HepG2 (cell line): ENCODE results near the gene ZNF620. TPM values are rescaled to one million over a fixed set of nuclear protein-coding genes. Genes with fewer than 3 reads are reported as not detected.

Experiments
- AHR ChIP-seq: IDR thresholded peaks from 2 replicates; pipeline ENCODE4 v1.6.1; 2018; ENCODE audit warnings: missing genetic modification reagents, missing compliant biosample characterization
- CEBPG ChIP-seq: IDR thresholded peaks from 2 replicates; pipeline ENCODE4 v1.6.1; 2016
- POLR2G ChIP-seq: fragments of 200-400 bp; formaldehyde crosslinking; IDR thresholded peaks from 2 replicates; pipeline ENCODE4 v1.6.1; 2018; ENCODE audit warnings: mild to moderate bottlenecking, low read depth, low read length, moderate library complexity
- TBL1XR1 ChIP-seq: fragments of 150-350 bp; IDR thresholded peaks from 2 replicates; pipeline ENCODE4 v1.6.1; 2014; ENCODE audit warnings: borderline replicate concordance, low read length; ENCODE audit not compliant: partially characterized antibody
- ZBTB3 ChIP-seq: sonication (generic); formaldehyde crosslinking; IDR thresholded peaks from 2 replicates; pipeline ENCODE4 v1.4.0; 2020; ENCODE audit warnings: low read depth, mild to moderate bottlenecking, moderate library complexity, missing genetic modification reagents, borderline replicate concordance
- ZFP37 ChIP-seq: sonication (generic); formaldehyde crosslinking; IDR thresholded peaks from 2 replicates; pipeline ENCODE4 v1.4.0; 2020; ENCODE audit warnings: missing genetic modification reagents, borderline replicate concordance
- ZNF558 ChIP-seq: sonication (generic); formaldehyde crosslinking; IDR thresholded peaks from 2 replicates; pipeline ENCODE4 v1.9.0; 2022; ENCODE audit warnings: mild to moderate bottlenecking, missing genetic modification reagents, borderline replicate concordance
- ZNF660 ChIP-seq: sonication (generic); formaldehyde crosslinking; IDR thresholded peaks from 2 replicates; pipeline ENCODE4 v1.5.1; 2020; ENCODE audit warnings: mild to moderate bottlenecking, low read depth, missing genetic modification reagents, borderline replicate concordance
- ZSCAN21 ChIP-seq: sonication (generic); formaldehyde crosslinking; IDR thresholded peaks from 2 replicates; pipeline ENCODE4 v1.8.0; 2022; ENCODE audit warnings: mild to moderate bottlenecking, missing genetic modification reagents, moderate library complexity, borderline replicate concordance
- ZSCAN29 ChIP-seq: sonication (generic); formaldehyde crosslinking; conservative IDR thresholded peaks from 2 replicates; pipeline ENCODE4 v1.4.0; 2020; ENCODE audit warnings: mild to moderate bottlenecking, missing genetic modification reagents
- polyA plus RNA-seq, 8 experiments: library from polyadenylated mRNA; depleted of rRNA in 3 of 8; stranded (reverse) in 7 of 8; unstranded in 1 of 8; fragments of >200 nt; fragmentation: Illumina TruSeq in 4 of 8; extraction: Trizol in 4 of 8; gene quantifications; 2 replicates each; pipeline versions ENCODE4 v1.2.1 to v1.2.3, GENCODE V29; 2011 to 2016; ENCODE audit warnings: low read depth in 4 of 8, missing spikeins in 1 of 8, mixed read lengths in 1 of 8; ENCODE audit not compliant: insufficient read depth in 1 of 8
- total RNA-seq, 5 experiments: library from RNA; depleted of rRNA; stranded (reverse); fragments of >200 nt; fragmentation: Illumina TruSeq; extraction: Trizol; gene quantifications; 2 replicates each; pipeline ENCODE4 v1.2.3, GENCODE V29; 2016; ENCODE audit warnings: low read depth in 1 of 5
- TF ChIP-seq, protein P1 (sequence below): sonication (generic); formaldehyde crosslinking; IDR thresholded peaks from 2 replicates; pipeline ENCODE4 v1.4.0; 2020; ENCODE audit warnings: low read depth, mild to moderate bottlenecking, missing genetic modification reagents
- TF ChIP-seq, protein P2 (sequence below): sonication (generic); formaldehyde crosslinking; IDR thresholded peaks from 2 replicates; pipeline ENCODE4 v1.4.0; 2020; ENCODE audit warnings: mild to moderate bottlenecking, missing genetic modification reagents
- TF ChIP-seq, protein P3 (sequence below), 2 experiments: fragments of 450-650 bp in 1 of 2; sonication (generic) in 1 of 2; formaldehyde crosslinking in 1 of 2; IDR thresholded peaks; 2 replicates each; pipeline versions ENCODE4 v1.6.1 to v1.8.0; 2016 to 2022; ENCODE audit warnings: antibody characterized with exemption in 1 of 2, mild to moderate bottlenecking in 1 of 2, missing genetic modification reagents in 1 of 2

The ZNF620 gene
- total and polyA plus RNA-seq, 2 of the 13 experiments (the other 11 are each of a cell fraction or from before 2014, with no cell fraction given): 2.3 to 12.2 TPM

DNA sequence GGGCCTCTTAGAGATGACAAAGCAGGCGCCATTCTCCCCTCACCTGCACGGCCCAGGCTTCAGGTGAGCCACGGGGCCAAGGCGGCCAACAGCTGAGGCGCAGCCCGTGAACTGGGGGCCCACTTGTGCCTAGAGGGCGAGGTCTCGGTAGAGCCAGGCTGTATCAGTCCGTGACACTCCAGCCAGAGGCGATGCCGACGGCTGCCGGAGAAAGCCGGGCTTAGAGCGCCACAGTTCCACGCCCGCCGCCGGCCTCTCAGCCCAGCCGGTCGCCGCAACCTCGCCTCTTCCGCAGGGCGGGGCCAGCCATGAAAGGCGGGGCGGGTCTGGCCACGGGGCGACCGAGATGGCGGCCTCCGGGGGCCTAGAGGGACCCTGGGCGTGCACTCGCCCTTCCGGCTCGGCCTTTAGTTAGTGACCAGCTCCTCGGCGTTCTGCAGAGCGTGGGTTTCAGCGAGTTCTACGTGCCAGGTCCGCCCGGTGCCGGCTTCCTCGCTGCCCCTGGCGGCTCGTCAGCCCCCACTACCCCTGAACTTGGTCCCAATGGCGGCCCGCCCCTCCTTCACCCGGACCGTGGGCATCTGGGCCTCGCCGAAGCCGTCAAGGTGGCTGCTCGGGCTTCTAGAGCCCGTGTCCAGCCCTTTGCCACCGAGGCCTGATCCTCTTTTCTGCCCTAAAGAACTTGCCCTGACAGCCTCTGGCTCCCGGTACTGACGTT is 18.9 kb downstream of the ZNF620 start, which contains the start of gene ZNF621 (continued):
- TF ChIP-seq, protein P1, sequence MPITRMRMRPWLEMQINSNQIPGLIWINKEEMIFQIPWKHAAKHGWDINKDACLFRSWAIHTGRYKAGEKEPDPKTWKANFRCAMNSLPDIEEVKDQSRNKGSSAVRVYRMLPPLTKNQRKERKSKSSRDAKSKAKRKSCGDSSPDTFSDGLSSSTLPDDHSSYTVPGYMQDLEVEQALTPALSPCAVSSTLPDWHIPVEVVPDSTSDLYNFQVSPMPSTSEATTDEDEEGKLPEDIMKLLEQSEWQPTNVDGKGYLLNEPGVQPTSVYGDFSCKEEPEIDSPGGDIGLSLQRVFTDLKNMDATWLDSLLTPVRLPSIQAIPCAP: no peak
- TF ChIP-seq ZNF660: no peak
- peak; percentile 44; the same call in 1 of the 2 replicates for TF ChIP-seq ZNF558 (CRISPR knock-in tag)
- TF ChIP-seq POLR2G: peak; percentile 96
- 0 out of 2 replicates have a peak, but pooled peaks have one; percentile 14 for TF ChIP-seq ZFP37
- TF ChIP-seq, protein P2, sequence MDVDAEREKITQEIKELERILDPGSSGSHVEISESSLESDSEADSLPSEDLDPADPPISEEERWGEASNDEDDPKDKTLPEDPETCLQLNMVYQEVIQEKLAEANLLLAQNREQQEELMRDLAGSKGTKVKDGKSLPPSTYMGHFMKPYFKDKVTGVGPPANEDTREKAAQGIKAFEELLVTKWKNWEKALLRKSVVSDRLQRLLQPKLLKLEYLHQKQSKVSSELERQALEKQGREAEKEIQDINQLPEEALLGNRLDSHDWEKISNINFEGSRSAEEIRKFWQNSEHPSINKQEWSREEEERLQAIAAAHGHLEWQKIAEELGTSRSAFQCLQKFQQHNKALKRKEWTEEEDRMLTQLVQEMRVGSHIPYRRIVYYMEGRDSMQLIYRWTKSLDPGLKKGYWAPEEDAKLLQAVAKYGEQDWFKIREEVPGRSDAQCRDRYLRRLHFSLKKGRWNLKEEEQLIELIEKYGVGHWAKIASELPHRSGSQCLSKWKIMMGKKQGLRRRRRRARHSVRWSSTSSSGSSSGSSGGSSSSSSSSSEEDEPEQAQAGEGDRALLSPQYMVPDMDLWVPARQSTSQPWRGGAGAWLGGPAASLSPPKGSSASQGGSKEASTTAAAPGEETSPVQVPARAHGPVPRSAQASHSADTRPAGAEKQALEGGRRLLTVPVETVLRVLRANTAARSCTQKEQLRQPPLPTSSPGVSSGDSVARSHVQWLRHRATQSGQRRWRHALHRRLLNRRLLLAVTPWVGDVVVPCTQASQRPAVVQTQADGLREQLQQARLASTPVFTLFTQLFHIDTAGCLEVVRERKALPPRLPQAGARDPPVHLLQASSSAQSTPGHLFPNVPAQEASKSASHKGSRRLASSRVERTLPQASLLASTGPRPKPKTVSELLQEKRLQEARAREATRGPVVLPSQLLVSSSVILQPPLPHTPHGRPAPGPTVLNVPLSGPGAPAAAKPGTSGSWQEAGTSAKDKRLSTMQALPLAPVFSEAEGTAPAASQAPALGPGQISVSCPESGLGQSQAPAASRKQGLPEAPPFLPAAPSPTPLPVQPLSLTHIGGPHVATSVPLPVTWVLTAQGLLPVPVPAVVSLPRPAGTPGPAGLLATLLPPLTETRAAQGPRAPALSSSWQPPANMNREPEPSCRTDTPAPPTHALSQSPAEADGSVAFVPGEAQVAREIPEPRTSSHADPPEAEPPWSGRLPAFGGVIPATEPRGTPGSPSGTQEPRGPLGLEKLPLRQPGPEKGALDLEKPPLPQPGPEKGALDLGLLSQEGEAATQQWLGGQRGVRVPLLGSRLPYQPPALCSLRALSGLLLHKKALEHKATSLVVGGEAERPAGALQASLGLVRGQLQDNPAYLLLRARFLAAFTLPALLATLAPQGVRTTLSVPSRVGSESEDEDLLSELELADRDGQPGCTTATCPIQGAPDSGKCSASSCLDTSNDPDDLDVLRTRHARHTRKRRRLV (CRISPR knock-in tag): peak; percentile 81
- peak; percentile 30 for TF ChIP-seq TBL1XR1
- no peak; the same call in 1 of the 2 replicates for TF ChIP-seq ZSCAN29 (CRISPR knock-in tag)
- TF ChIP-seq AHR: peak; percentile 80; the same call in 1 of the 2 replicates
- TF ChIP-seq CEBPG (CRISPR knock-in tag): 0 out of 2 replicates have a peak, but pooled peaks have one; percentile 2
- TF ChIP-seq ZBTB3 (CRISPR knock-in tag): no peak
- TF ChIP-seq ZSCAN21: peak; percentile 81
- TF ChIP-seq, protein P3, sequence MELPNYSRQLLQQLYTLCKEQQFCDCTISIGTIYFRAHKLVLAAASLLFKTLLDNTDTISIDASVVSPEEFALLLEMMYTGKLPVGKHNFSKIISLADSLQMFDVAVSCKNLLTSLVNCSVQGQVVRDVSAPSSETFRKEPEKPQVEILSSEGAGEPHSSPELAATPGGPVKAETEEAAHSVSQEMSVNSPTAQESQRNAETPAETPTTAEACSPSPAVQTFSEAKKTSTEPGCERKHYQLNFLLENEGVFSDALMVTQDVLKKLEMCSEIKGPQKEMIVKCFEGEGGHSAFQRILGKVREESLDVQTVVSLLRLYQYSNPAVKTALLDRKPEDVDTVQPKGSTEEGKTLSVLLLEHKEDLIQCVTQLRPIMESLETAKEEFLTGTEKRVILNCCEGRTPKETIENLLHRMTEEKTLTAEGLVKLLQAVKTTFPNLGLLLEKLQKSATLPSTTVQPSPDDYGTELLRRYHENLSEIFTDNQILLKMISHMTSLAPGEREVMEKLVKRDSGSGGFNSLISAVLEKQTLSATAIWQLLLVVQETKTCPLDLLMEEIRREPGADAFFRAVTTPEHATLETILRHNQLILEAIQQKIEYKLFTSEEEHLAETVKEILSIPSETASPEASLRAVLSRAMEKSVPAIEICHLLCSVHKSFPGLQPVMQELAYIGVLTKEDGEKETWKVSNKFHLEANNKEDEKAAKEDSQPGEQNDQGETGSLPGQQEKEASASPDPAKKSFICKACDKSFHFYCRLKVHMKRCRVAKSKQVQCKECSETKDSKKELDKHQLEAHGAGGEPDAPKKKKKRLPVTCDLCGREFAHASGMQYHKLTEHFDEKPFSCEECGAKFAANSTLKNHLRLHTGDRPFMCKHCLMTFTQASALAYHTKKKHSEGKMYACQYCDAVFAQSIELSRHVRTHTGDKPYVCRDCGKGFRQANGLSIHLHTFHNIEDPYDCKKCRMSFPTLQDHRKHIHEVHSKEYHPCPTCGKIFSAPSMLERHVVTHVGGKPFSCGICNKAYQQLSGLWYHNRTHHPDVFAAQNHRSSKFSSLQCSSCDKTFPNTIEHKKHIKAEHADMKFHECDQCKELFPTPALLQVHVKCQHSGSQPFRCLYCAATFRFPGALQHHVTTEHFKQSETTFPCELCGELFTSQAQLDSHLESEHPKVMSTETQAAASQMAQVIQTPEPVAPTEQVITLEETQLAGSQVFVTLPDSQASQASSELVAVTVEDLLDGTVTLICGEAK (IDR thresholded peaks at IDR 0.05): no peak
- TF ChIP-seq, protein P3 (CRISPR knock-in tag; IDR thresholded peaks at IDR 0.05): peak; percentile 75; the same call in 1 of the 2 replicates
